Skin of body (tissue), 2 donors: ENCODE measurements around the gene RNASE7. TPM values are rescaled to one million over a fixed set of nuclear protein-coding genes. Genes with fewer than 3 reads are reported as not detected.

Experiments
- DNase-seq: peaks from one replicate; lab custom pipeline; 2025; lab: John Stamatoyannopoulos, UW
- total RNA-seq: library from RNA; depleted of rRNA; stranded (reverse); fragments of >200 nt; gene quantifications from one replicate; pipeline ENCODE4 v1.2.3, GENCODE V29; 2014

RNASE7 gene
- total RNA-seq, 1 donor from 2014 or later: 0.79 TPM

DNA sequence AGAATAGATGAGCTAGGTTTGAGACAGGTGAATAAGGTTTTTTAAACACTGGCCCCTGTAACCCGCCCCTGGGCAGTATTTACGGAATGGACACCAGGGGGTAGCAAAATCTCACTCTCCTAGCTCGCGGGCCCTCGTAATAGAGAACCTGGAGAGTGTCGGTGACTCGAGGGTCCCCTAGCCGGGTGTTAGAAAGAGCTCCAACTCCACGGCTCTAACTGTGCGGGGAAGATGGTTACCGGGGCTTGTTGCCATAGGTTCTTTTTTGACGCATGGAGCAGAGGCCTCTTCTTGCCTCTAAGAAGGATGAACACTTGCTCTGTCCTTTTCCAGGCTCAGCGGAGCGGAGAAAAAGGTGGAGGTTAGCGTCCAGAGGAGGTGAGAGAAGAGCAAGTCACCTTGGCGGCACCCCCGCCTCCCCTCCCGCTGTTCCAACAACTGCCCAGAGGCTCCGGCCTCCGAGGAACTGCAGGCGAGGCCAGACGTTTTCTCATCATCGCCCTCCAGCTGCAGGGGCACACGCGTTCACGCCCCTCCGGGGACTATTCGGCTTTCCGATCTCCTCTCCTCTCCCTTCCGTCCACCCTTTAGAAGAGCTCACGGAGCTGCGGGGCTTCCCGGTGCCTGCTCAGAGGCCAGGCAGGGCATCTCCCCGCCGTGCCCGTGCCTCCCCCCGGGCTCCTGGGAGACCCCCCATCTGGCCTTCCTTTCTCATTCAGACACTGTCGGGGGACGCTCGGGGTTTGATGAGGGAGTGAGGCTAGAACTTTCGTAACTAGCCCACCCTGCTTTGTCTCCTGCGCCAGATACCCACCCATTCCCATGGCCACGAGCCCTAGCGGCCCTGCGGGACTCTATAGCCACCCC lies 26.6 kb downstream of the RNASE7 start:
- peak; percentile 57 for DNase-seq

DNA sequence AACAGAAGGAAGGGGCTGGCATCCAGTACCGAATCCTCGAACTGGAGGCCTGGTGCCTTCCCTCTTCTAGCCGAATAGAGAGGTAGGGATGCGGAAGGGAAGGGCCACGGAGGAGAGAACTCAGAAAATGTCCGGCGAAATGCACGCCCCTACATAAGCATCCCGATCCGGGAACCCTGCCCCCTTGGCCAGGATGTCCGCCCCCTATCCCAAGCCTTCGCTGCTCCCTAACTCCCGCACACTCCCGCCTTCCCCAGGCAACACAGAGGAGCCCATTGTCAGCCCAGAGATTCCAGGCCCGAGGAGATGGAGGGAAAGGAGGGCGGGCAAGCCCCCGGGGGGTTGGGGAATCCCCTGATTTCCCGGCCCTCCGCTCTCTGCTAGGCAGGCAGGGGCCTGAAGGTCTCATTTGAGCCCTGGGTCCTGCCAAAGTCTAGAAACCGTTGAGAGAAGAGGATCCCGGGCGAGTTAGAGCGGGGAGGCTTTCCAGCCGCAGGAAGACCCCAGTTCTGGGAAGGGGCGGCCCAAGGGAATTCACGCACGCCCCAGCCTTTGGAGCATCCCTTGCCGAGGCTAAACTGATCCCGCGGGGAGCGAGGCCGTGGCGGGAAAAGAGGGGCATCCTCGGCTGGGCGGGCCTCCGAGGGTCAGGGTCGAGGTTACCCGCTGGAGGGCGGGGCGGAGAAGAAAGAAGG lies 27.4 kb downstream of the RNASE7 start:
- DNase-seq: peak; percentile 67

DNA sequence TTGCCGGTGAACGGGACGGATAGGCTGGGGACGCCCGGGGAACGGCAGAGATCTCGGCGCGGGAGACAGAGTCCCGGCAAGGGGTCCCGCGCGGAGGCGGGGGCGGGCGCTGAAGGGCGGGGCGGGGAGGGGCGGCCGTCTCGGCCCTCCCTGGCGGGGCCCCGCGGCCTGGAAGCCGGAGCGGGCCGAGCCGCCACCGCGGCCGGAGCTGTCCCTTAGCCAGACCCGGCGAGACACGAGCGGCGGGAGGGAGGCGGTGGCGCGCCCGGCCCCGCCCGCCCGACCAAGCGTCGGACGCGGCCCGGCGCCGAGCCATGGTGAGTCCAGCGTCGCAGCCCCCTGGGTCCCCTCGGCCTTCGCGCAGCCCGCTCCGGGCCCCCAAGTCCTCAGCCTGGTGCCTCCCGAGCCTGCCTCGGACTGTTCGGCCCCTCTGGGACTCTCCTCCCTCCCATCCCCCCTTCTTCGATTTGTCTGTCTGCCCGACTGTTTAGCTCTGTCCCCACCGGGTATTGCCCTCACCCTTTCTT lies 28.0 kb downstream of the RNASE7 start, which contains the start of gene ARHGEF40:
ARHGEF40 (plus strand) TSS at position 222 of the 527 bp plus-strand sequence; CDS start at position 315, 93 bp downstream.
- DNase-seq: peak; percentile 72

- DNase-seq: peak; percentile 60
Measured at GRCh38 chr14:21070610-21071224, 28.6 kb downstream of the RNASE7 start.

GRCh38 chr14:21071225-21072030 lies 29.3 kb downstream of the RNASE7 start:
- peak; percentile 95 for DNase-seq

DNA sequence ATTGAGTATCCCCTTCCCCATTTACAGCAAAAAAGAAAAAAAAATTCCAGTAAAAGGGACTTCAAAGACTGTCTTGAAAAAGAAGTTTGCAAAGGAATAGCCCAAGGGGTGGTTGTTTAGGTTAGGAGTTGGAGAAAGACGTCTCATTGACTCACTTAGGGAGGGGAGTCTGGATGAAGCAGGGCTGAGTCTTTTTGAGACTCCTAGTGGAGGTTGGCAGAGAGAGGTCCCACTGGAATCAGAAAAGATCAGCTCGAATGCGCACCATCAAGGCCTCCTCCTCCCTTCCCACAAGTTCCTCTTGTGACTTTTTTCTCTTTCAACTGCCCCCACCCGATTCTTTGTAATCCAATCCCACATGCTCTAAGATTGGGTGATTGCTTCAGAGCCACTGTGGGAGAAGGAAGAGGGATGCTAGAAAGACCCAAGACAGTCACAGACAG lies 29.9 kb downstream of the RNASE7 start:
- DNase-seq: peak; percentile 66

GRCh38 chr14:21072781-21073339 lies 30.7 kb downstream of the RNASE7 start:
- no peak for DNase-seq

- DNase-seq: no peak
Measured at GRCh38 chr14:21073921-21074320, 31.8 kb downstream of the RNASE7 start.

DNA sequence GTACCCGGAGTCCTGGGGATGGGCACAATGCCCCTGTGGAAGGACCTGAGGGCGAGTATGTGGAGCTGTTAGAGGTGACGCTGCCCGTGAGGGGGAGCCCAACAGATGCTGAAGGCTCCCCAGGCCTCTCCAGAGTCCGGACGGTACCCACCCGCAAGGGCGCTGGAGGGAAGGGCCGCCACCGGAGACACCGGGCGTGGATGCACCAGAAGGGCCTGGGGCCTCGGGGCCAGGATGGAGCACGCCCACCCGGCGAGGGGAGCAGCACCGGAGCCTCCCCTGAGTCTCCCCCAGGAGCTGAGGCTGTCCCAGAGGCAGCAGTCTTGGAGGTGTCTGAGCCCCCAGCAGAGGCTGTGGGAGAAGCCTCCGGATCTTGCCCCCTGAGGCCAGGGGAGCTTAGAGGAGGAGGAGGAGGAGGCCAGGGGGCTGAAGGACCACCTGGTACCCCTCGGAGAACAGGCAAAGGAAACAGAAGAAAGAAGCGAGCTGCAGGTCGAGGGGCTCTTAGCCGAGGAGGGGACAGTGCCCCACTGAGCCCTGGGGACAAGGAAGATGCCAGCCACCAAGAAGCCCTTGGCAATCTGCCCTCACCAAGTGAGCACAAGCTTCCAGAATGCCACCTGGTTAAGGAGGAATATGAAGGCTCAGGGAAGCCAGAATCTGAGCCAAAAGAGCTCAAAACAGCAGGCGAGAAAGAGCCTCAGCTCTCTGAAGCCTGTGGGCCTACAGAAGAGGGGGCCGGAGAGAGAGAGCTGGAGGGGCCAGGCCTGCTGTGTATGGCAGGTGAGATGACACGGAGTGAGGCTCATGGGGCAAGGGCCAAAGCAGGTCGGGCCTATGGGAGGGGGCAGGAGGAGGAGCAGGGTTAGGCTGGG lies 32.5 kb downstream of the RNASE7 start:
- DNase-seq: no peak

DNA sequence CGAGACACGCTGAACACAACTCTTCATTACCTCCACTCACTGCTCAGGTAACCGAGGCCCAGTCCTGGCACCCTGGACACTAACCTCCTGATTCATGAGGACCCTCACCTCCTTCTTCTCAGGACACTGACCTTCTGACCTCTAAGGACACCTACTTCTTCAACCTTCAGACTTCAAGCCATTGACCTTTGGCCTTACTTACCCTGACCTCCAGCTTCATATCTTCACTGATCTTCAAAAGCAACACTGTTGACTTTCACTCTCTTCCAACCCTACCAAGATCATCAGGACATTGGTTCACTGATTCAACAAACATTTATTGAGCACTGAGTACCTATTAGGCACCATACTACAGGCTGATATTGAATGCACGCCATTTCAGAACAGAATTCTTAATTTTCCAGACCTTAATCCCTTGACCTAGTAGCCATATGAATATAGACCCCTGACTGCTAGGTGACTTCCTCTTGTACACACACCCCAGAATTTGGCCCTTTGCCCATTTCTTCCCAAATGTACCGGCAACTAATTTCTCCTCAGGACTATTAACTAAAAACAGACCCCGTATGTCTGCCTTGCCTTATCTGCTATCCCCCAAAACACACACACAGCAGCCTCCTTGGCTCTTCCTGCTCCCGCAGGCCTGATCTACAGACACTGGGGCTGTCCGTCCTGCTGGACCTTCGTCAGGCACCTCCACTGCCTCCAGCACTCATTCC lies 33.7 kb downstream of the RNASE7 start:
- DNase-seq: no peak

- no peak for DNase-seq
Measured at GRCh38 chr14:21077672-21078071, 35.5 kb downstream of the RNASE7 start.

DNA sequence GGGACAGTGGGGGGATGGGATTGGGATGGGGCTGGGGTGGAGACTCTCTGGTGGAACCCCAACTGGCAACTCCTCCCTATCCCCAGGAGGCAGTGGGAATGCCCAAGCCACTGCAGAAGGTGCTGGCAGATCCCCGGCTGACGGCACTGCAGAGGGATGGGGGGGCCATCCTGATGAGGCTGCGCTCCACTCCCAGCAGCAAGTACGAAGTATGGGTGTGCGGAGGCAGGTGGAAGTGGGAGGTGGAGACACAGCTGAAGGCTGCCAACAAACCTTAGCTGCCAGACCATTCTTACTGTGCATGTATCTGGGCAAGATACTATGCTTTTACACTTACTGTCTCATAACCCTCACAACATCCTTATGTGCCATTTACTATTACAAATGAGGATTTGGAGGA lies 36.1 kb downstream of the RNASE7 start:
- DNase-seq: no peak

- DNase-seq: no peak
Measured at GRCh38 chr14:21078726-21079125, 36.6 kb downstream of the RNASE7 start.

DNA sequence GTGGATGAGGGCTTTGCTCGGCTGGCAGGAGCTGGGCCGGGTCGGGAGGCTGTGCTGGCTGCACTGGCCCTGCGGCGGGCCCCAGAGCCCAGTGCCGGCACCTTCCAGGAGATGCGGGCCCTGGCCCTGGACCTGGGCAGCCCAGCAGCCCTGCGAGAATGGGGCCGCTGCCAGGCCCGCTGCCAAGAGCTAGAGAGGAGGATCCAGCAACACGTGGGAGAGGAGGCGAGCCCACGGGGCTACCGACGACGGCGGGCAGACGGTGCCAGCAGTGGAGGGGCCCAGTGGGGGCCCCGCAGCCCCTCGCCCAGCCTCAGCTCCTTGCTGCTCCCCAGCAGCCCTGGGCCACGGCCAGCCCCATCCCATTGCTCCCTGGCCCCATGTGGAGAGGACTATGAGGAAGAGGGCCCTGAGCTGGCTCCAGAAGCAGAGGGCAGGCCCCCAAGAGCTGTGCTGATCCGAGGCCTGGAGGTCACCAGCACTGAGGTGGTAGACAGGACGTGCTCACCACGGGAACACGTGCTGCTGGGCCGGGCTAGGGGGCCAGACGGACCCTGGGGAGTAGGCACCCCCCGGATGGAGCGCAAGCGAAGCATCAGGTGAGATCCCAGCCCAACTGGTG lies 39.5 kb downstream of the RNASE7 start:
- DNase-seq: no peak

GRCh38 chr14:21083565-21084325 lies 41.6 kb downstream of the RNASE7 start:
- no peak for DNase-seq

DNA sequence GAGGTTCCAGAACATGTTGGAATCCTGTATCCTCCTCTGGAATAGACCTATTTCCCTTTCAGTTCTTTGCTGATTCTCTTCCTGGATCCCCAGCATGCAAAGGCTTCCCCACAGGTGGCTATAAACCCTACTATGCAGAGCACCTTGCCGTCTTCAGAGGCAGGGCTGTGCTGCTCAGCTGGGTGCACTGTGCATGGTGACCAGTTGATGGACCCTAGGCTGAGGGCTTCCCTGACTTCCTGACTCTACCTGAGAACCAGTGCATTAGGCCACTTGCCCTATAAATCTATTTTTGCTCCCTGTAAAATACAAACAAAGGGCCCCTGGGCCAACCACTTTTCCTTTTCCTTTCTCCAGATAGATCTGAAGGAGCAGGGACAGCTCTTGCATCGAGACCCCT lies 42.2 kb downstream of the RNASE7 start:
- no peak for DNase-seq

DNA sequence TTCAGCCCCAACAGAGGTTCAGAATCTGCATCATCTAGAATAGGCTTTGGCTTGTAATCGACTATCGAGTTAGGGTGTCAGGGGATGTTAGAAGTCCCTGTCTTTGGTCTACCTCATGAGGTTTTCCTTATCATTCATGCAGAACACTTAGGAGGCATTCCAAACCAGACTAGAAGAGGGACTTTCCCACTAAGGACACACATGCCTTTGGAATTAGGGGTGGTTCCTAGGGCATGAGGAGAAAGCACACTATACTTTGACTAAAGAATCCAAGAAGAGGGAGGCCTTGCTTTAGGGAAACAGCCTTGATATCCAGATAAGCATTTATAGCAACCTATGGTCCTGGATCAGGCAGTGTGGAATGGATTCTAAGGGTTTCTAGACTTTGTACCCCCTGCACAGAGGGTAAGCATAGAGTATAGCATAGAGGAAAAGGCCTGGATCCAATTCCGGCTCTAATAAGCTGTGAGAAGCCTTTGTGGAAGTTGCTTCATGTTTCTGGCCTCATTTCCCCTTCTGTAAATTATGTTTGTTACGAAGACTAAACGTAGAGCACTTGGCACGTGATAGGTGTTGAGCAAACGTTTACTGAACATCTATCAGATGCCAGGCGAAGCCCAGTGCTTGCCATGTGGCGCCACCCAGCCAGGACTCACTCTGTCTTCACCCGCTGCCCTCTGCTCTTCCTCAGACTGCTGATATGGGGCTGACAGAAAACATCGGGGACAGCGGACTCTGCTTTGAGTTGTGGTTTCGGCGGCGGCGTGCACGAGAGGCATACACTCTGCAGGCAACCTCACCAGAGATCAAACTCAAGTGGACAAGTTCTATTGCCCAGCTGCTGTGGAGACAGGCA lies 43.1 kb downstream of the RNASE7 start:
- no peak for DNase-seq
